Iris pigment epithelial cell (primary cell): ENCODE results near the gene EEF1AKMT4.
A peak's percentile ranks its signal among the peaks of the same experiment; 100 is the strongest.

Experiments
- DNase-seq: peaks from one replicate; pipeline ENCODE4 v3.0.0-alpha.2; 2011; ENCODE audit warnings: low read depth

EEF1AKMT4 gene

DNA sequence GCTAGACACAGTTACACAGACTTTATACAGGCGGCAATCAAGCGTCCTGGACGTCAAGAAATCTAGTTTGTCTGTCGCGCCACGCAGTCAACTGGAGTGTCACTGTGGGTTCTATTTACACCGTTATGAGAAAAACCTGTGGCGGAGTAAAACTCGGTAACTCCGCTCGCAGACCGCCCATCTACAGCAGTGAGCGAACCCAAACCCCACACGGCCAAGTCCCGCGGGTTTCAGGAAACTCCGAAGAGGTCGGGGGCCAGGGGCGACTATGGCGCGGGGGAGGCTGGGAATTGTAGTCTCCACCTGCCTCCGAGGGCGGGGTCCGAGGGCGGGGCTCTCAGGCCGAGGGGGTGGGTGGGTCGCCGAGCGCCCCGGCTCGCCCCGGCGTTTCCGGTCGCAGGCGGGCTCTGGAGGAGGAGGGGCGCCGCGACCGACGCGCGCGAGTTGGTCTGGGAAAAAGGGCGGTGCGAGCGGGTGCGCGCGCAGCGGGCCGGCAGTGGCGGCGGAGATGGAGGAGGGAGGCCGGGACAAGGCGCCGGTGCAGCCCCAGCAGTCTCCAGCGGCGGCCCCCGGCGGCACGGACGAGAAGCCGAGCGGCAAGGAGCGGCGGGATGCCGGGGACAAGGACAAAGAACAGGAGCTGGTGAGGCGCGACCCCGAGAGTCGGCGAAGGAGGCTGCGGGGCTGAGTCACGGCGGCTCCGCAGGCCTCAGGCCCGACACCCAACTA lies 49.5 kb downstream of the EEF1AKMT4 start, which contains the start of gene PSMD2:
TSS of gene PSMD2 (plus strand) at position 483 of the 729 bp plus-strand sequence. CDS start at position 509, 26 bp downstream.
- peak; percentile 97 for DNase-seq

DNA sequence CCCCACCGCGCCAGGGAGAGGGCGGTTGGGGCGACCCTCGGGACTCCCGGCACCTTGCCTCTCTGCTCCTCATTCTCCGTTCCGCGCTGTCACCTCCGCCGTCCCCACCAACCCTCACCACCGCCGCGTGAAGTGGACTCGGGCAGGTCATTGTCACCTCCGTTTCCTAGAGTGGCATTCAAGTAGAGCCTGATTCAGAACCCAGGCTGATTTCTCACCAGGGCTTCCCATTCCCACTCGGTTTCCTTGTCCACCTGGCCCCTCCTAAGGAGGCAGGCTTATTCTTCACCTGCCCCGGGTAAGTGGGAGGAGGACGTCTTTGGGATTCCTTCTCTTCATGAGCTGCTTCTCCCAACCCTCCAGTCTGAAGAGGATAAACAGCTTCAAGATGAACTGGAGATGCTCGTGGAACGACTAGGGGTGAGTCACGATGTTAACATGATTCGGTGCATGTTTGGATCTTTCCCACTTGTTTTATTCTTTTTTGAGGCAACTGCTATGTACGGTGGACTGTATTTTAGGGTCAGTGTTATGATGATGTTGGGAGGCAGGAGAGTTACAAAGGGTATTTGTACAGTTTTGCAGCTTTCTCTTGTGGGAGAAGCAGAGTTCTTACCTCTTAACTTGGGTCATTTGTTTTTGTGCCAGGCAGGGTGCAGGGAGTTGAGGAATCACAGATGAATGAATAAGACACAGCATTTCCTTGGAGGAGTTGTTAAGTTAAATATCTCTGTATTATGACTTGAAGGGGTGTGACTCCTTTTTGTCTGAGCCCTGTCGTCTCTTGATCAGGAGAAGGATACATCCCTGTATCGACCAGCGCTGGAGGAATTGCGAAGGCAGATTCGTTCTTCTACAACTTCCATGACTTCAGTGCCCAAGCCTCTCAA lies 50.3 kb downstream of the EEF1AKMT4 start:
- peak; percentile 76 for DNase-seq

GRCh38 chr3:184300378-184300720 lies 50.9 kb downstream of the EEF1AKMT4 start:
- peak; percentile 67 for DNase-seq

- no peak for DNase-seq
Observed at GRCh38 chr3:184305577-184305976, 56.1 kb downstream of the EEF1AKMT4 start.

DNA sequence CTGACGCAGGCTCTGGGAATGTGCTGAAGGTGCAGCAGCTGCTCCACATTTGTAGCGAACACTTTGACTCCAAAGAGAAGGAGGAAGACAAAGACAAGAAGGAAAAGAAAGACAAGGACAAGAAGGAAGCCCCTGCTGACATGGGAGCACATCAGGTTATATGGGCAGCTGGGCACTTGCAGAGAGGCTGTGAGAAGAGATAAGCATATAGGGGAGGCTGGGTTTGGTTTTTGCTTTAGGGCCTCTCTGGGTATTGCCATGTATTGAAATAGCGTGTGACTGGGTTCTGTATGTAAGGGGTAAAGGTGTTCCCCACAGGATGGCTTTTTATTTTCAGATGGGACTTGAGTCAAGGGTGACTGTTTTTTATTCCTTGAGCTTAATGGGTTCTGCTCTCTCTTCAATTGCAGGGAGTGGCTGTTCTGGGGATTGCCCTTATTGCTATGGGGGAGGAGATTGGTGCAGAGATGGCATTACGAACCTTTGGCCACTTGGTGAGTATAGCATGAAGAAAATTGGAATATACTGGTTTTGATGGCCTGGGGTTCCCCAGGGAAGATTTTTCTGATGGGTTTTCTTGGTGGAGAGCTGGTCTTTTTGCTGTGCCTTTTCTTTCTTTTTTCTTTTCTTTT lies 57.0 kb downstream of the EEF1AKMT4 start:
- no peak for DNase-seq

GRCh38 chr3:184307915-184308314 lies 58.4 kb downstream of the EEF1AKMT4 start:
- DNase-seq = no peak
